Measurements from ENCODE around the gene ACVR1. TPM values are rescaled to one million over a fixed set of nuclear protein-coding genes. Genes with fewer than 3 reads are reported as not detected.

The ACVR1 gene
- total and polyA plus RNA-seq, 2 donors (not counting 3 experiments of a cell fraction or from before 2014, with no cell fraction given): 24.8 to 33.6 TPM

DNA sequence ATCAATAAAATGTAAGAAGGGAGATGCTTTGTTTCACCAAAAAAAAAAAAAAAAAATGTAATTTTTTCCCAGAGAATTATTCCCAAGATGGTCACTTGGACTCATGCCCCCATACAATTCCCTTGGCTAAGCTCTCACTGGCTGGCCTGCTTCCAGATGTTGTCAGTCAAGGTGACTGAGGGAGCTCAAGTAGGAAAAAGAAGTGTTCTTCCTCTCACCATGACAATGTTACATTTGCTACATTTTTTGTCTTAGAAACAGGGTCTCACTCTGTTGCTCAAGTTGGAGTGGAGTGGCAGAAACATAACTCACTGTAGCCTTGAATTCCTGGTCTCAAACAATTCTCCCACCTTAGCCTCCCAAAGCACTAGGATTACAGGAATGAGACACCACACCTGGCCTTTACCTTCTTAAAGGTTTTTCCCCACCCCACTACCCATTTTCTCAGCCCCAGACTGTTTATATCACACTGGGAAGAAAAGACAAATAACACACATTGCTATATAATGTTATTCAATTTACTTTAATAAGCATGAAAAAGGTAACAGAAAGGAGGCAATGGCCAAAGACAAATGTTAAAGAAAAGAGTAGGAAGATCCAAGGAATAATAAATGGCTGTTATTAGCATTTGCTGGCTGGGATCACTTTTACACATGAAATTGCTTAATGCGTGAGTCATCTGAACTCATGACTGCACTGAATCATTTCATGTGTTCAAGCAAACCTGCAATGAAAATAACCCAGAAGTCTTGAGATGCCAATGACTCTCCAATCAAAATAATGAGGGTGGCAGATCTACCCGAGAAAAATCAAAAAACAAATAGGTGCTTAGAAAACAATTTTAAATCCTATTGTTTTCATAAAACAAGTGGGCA, 45.2 kb downstream of the ACVR1 start:
- H4K20me1 ChIP-seq (replicated peaks; ENCODE audit: control insufficient read depth, extremely low read depth, insufficient read depth, low read length): no peaks in the 10 kb centered on the region
- H2AFZ ChIP-seq (ENCODE audit: low read depth, low read length): peak overlapping the region; percentile 11
- H3K27me3 ChIP-seq (ENCODE audit: control insufficient read depth in 2 of 2, insufficient read depth in 2 of 2, low read length in 2 of 2): no peaks in the 10 kb centered on the region
- BruUV-seq (replicated peaks): TSS peak; percentile 67
- H3K4me2 ChIP-seq (ENCODE audit: insufficient read depth, low read length): peak overlapping the region; percentile 55
- peak overlapping the region; percentile 12 for H3K9ac ChIP-seq (replicated peaks; ENCODE audit: extremely low read depth, insufficient read depth, low read length)
- H3K4me3 ChIP-seq (replicated peaks in 1 of 3; ENCODE audit: insufficient read depth in 1 of 3, low read depth in 1 of 3, low read length in 3 of 3): no peak overlapping the region
- TF ChIP-seq EZH2 (IDR thresholded peaks at IDR 0.05; ENCODE audit: borderline replicate concordance, low read depth, low read length, severe bottlenecking): no peak
- TF ChIP-seq GATA2 (IDR thresholded peaks at IDR 0.05; ENCODE audit: insufficient read depth, insufficient read length, low read depth, low read length): no peak
- TF ChIP-seq POLR2AphosphoS5 (IDR thresholded peaks at IDR 0.05; ENCODE audit: insufficient read depth, low read depth, low read length): no peak
- TF ChIP-seq POLR2A (IDR thresholded peaks at IDR 0.05; ENCODE audit: low read depth, low read length): no peak
- TF ChIP-seq, protein P1, sequence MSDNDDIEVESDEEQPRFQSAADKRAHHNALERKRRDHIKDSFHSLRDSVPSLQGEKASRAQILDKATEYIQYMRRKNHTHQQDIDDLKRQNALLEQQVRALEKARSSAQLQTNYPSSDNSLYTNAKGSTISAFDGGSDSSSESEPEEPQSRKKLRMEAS (IDR thresholded peaks at IDR 0.05; ENCODE audit: insufficient read depth, insufficient read length): no peak
- TF ChIP-seq, protein P2, sequence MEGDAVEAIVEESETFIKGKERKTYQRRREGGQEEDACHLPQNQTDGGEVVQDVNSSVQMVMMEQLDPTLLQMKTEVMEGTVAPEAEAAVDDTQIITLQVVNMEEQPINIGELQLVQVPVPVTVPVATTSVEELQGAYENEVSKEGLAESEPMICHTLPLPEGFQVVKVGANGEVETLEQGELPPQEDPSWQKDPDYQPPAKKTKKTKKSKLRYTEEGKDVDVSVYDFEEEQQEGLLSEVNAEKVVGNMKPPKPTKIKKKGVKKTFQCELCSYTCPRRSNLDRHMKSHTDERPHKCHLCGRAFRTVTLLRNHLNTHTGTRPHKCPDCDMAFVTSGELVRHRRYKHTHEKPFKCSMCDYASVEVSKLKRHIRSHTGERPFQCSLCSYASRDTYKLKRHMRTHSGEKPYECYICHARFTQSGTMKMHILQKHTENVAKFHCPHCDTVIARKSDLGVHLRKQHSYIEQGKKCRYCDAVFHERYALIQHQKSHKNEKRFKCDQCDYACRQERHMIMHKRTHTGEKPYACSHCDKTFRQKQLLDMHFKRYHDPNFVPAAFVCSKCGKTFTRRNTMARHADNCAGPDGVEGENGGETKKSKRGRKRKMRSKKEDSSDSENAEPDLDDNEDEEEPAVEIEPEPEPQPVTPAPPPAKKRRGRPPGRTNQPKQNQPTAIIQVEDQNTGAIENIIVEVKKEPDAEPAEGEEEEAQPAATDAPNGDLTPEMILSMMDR (IDR thresholded peaks at IDR 0.05; ENCODE audit: extremely low read depth in 1 of 2, insufficient read depth in 1 of 2, low read depth in 1 of 2, low read length in 2 of 2): no peak
- TF ChIP-seq MYC (IDR thresholded peaks at IDR 0.05; ENCODE audit: low read depth, low read length): no peak
- peak; percentile 97 for TF ChIP-seq JUN (IDR thresholded peaks at IDR 0.05; ENCODE audit: borderline replicate concordance, insufficient read depth, insufficient read length, low read depth)
- peak; percentile 94 for TF ChIP-seq FOS (IDR thresholded peaks at IDR 0.05; ENCODE audit: borderline replicate concordance, insufficient read depth, low read length)
- ChIA-PET POLR2A (no interaction called here), CTCF (no interaction called here)
- dilution Hi-C loops (cut with MboI; ENCODE audit: extremely low pct_ligation_motif_present, low sequenced_read_pairs) (no loop called here), intact Hi-C loops (cut with micrococcal nuclease) (loop anchor here (2.0 kb wide), 2 partner anchors 16 to 46 kb away; no protein-coding TSS in a partner anchor)
- peak overlapping the region; percentile 93 for H3K27ac ChIP-seq (ENCODE audit: insufficient read depth, low read depth, low read length)
- H3K9me3 ChIP-seq (replicated peaks; ENCODE audit: control insufficient read depth, insufficient read depth, low read length): no peaks in the 10 kb centered on the region
- peaks cover 16% of the 10 kb centered on the region for H3K4me1 ChIP-seq (ENCODE audit: control insufficient read depth, extremely low read depth, insufficient read depth, low read length)
- H3K9me1 ChIP-seq (replicated peaks; ENCODE audit: control insufficient read depth, extremely low read depth, insufficient read depth, low read length): no peaks in the 10 kb centered on the region
- H3K79me2 ChIP-seq (ENCODE audit: control insufficient read depth, insufficient read depth, low read length): peaks cover 9% of the 10 kb centered on the region
- H3K36me3 ChIP-seq (ENCODE audit: control insufficient read depth in 2 of 2, extremely low read depth in 1 of 2, insufficient read depth in 2 of 2, low read length in 2 of 2): no peaks in the 10 kb centered on the region
- FAIRE-seq (peak; percentile 91), DNase-seq (ENCODE audit: low read depth, low spot score) (peak; percentile 92)

All from endothelial cell of umbilical vein (primary cell).